Measurements from ENCODE around the gene ARID1B. TPM values are rescaled to one million over a fixed set of nuclear protein-coding genes. Genes with fewer than 3 reads are reported as not detected.
A peak's percentile ranks its signal among the peaks of the same experiment; 100 is the strongest.

ARID1B gene
- total RNA-seq, 1 experiment from 2014 or later, result 60.3 TPM

- Mint-ChIP-seq H3K4me3 (no peak overlapping the region), H3K27me3 (ENCODE audit: low read depth) (no peaks in the 10 kb centered on the region), H3K9me3 (peaks cover 7% of the 10 kb centered on the region), H3K4me1 (peaks cover 43% of the 10 kb centered on the region), H3K27ac (0 out of 2 replicates have a peak overlapping the region, but pooled peaks have one; percentile 44), H3K36me3 (peaks cover 4% of the 10 kb centered on the region; the same call in 1 of the 2 replicates)
- DNase-seq (ENCODE audit: low spot score), result no peak
- TF ChIP-seq, protein P1, sequence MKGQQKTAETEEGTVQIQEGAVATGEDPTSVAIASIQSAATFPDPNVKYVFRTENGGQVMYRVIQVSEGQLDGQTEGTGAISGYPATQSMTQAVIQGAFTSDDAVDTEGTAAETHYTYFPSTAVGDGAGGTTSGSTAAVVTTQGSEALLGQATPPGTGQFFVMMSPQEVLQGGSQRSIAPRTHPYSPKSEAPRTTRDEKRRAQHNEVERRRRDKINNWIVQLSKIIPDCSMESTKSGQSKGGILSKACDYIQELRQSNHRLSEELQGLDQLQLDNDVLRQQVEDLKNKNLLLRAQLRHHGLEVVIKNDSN (CRISPR knock-in tag; IDR thresholded peaks at IDR 0.05), result no peak
- TF ChIP-seq MYBL2 (CRISPR knock-in tag; IDR thresholded peaks at IDR 0.05), result no peak
- TF ChIP-seq, protein P2, sequence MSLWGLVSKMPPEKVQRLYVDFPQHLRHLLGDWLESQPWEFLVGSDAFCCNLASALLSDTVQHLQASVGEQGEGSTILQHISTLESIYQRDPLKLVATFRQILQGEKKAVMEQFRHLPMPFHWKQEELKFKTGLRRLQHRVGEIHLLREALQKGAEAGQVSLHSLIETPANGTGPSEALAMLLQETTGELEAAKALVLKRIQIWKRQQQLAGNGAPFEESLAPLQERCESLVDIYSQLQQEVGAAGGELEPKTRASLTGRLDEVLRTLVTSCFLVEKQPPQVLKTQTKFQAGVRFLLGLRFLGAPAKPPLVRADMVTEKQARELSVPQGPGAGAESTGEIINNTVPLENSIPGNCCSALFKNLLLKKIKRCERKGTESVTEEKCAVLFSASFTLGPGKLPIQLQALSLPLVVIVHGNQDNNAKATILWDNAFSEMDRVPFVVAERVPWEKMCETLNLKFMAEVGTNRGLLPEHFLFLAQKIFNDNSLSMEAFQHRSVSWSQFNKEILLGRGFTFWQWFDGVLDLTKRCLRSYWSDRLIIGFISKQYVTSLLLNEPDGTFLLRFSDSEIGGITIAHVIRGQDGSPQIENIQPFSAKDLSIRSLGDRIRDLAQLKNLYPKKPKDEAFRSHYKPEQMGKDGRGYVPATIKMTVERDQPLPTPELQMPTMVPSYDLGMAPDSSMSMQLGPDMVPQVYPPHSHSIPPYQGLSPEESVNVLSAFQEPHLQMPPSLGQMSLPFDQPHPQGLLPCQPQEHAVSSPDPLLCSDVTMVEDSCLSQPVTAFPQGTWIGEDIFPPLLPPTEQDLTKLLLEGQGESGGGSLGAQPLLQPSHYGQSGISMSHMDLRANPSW (CRISPR knock-in tag; conservative IDR thresholded peaks at IDR 0.05; ENCODE audit: low read depth), result no peak
- TF ChIP-seq ATF6 (CRISPR knock-in tag; IDR thresholded peaks at IDR 0.05), result no peak
- TF ChIP-seq ZNF425 (CRISPR knock-in tag; conservative IDR thresholded peaks at IDR 0.05), result no peak
- no peak for TF ChIP-seq MXD4 (CRISPR knock-in tag; IDR thresholded peaks at IDR 0.05; ENCODE audit: borderline replicate concordance)
- TF ChIP-seq, protein P3, sequence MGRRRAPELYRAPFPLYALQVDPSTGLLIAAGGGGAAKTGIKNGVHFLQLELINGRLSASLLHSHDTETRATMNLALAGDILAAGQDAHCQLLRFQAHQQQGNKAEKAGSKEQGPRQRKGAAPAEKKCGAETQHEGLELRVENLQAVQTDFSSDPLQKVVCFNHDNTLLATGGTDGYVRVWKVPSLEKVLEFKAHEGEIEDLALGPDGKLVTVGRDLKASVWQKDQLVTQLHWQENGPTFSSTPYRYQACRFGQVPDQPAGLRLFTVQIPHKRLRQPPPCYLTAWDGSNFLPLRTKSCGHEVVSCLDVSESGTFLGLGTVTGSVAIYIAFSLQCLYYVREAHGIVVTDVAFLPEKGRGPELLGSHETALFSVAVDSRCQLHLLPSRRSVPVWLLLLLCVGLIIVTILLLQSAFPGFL (CRISPR knock-in tag; IDR thresholded peaks at IDR 0.05; ENCODE audit: borderline replicate concordance), result no peak
- TF ChIP-seq FOXP1 (CRISPR knock-in tag; IDR thresholded peaks at IDR 0.05; ENCODE audit: borderline replicate concordance), result no peak
- no peak for TF ChIP-seq TEAD1 (CRISPR knock-in tag; IDR thresholded peaks at IDR 0.05)
- no peak for TF ChIP-seq ZNF281 (CRISPR knock-in tag; IDR thresholded peaks at IDR 0.05)
- TF ChIP-seq GTF2I (CRISPR knock-in tag; conservative IDR thresholded peaks at IDR 0.05), result no peak
- TF ChIP-seq, protein P4, sequence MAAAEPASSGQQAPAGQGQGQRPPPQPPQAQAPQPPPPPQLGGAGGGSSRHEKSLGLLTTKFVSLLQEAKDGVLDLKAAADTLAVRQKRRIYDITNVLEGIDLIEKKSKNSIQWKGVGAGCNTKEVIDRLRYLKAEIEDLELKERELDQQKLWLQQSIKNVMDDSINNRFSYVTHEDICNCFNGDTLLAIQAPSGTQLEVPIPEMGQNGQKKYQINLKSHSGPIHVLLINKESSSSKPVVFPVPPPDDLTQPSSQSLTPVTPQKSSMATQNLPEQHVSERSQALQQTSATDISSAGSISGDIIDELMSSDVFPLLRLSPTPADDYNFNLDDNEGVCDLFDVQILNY (CRISPR knock-in tag; IDR thresholded peaks at IDR 0.05), result no peak
- no peak for TF ChIP-seq ZNF396 (CRISPR knock-in tag; IDR thresholded peaks at IDR 0.05; ENCODE audit: borderline replicate concordance)
- TF ChIP-seq, protein P5, sequence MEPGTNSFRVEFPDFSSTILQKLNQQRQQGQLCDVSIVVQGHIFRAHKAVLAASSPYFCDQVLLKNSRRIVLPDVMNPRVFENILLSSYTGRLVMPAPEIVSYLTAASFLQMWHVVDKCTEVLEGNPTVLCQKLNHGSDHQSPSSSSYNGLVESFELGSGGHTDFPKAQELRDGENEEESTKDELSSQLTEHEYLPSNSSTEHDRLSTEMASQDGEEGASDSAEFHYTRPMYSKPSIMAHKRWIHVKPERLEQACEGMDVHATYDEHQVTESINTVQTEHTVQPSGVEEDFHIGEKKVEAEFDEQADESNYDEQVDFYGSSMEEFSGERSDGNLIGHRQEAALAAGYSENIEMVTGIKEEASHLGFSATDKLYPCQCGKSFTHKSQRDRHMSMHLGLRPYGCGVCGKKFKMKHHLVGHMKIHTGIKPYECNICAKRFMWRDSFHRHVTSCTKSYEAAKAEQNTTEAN (CRISPR knock-in tag; IDR thresholded peaks at IDR 0.05), result no peak
- ChIA-PET CTCF (no interaction called here), POLR2A (no interaction called here)
- no peak for ATAC-seq
These were observed 235.2 kb downstream of the ARID1B start for GRCh38 chr6:157012355-157012754.
